Measurements from ENCODE around the gene LRRC23.

GRCh38 chr12:6858799-6859198 lies 45.8 kb upstream of the LRRC23 start:
- TF ChIP-seq CTCF (IDR thresholded peaks at IDR 0.05) (no peak), POLR2A (IDR thresholded peaks at IDR 0.05) (no peak)

Measured in adrenal gland (tissue), 5 donors.